ENCODE measurements around the gene SNTG2. TPM values are rescaled to one million over a fixed set of nuclear protein-coding genes. Genes with fewer than 3 reads are reported as not detected.

Gene SNTG2
- total RNA-seq, 2 donors from 2014 or later, result 0.72 to 1.0 TPM

DNA sequence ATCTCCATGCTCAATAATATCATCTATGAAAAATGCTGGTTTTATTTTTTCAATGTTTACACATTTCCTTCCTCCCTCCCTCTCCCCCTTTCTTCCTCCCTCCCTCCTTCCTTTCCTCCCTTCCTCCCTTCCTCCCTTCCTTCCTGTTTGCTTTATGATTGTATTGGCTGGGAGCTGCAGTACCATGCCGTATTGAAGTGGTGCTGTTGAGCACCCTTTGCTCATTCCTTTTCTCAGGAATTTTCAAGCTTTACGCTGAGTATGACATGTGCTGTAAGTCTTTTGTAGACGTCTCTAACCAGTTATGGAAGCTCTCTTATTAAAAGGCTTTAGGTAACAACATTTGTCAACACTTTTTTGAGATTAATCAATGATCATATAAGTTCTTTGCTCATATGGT, 100.4 kb downstream of the SNTG2 start:
- intact Hi-C loops (cut with DNase I), result no loop called here
- H3K36me3 ChIP-seq, result no peaks in the 10 kb centered on the region
- no peaks in the 10 kb centered on the region for H3K4me1 ChIP-seq
- no peak overlapping the region for H3K4me3 ChIP-seq
- TF ChIP-seq, protein P1, sequence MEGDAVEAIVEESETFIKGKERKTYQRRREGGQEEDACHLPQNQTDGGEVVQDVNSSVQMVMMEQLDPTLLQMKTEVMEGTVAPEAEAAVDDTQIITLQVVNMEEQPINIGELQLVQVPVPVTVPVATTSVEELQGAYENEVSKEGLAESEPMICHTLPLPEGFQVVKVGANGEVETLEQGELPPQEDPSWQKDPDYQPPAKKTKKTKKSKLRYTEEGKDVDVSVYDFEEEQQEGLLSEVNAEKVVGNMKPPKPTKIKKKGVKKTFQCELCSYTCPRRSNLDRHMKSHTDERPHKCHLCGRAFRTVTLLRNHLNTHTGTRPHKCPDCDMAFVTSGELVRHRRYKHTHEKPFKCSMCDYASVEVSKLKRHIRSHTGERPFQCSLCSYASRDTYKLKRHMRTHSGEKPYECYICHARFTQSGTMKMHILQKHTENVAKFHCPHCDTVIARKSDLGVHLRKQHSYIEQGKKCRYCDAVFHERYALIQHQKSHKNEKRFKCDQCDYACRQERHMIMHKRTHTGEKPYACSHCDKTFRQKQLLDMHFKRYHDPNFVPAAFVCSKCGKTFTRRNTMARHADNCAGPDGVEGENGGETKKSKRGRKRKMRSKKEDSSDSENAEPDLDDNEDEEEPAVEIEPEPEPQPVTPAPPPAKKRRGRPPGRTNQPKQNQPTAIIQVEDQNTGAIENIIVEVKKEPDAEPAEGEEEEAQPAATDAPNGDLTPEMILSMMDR (IDR thresholded peaks at IDR 0.05), result no peak
- H3K27me3 ChIP-seq, result no peaks in the 10 kb centered on the region
- no peak overlapping the region for H3K27ac ChIP-seq
- no peak for DNase-seq
- H3K9me3 ChIP-seq, result no peaks in the 10 kb centered on the region
- H3K9ac ChIP-seq (ENCODE audit: low read depth in 2 of 2, low read length in 2 of 2), result no peak overlapping the region

DNA sequence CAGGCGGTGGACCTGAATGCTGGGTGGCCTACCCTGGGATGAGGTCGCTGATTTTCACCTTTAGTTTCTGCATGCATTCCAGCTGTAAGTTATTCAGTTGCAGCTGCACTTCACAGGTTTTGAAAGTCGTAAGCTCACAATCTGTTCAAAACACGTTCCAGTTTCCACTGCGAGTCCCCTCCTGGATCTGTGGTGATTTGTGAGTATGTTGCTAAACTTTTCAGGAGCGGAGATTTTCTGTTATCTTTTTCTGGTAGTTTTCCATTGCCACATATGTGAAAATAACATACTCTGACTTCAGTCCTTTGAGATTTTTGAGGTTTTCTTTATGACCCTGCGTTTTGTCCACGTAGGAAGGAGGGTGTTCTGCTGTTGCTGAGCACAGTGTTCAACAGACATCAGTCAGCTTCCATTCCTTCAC, 102.1 kb downstream of the SNTG2 start:
- H3K36me3 ChIP-seq, result no peaks in the 10 kb centered on the region
- intact Hi-C loops (cut with DNase I), result no loop called here
- TF ChIP-seq, protein P1 (IDR thresholded peaks at IDR 0.05), result no peak

DNA sequence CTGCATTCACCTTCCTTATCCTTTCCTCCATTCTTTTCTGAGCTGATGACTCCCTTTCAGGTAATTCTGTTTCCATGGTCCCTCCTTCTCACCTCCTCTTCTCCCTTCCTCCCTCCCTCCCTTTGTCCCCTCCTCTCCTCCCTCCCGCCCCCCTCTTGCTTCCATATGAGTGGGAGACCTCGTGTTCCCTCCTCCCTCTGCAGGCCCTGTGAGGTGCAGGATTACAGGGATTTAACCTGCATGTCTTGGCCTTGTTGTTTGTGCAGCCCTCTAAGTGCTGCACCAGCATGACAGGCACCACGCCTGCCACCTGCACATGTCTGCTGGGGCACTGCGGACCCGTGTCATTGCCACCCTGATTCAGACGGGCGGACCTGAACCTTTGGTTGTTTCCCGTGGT, 103.1 kb downstream of the SNTG2 start:
- intact Hi-C loops (cut with DNase I), result no loop called here
- H3K4me1 ChIP-seq, result no peaks in the 10 kb centered on the region
- TF ChIP-seq, protein P1 (IDR thresholded peaks at IDR 0.05), result no peak
- H3K4me3 ChIP-seq, result no peak overlapping the region
- no peaks in the 10 kb centered on the region for H3K36me3 ChIP-seq
- H3K27me3 ChIP-seq, result no peaks in the 10 kb centered on the region
- no peaks in the 10 kb centered on the region for H3K9me3 ChIP-seq
- no peak for DNase-seq
- no peak overlapping the region for H3K9ac ChIP-seq (ENCODE audit: low read depth in 2 of 2, low read length in 2 of 2)
- H3K27ac ChIP-seq, result no peak overlapping the region

More for the DNA sequence above, 102.1 kb downstream of the SNTG2 start:
- no peaks in the 10 kb centered on the region for H3K4me1 ChIP-seq
- no peaks in the 10 kb centered on the region for H3K27me3 ChIP-seq
- H3K4me3 ChIP-seq, result no peak overlapping the region
- no peak for DNase-seq
- H3K9ac ChIP-seq (ENCODE audit: low read depth in 2 of 2, low read length in 2 of 2), result no peak overlapping the region
- no peak overlapping the region for H3K27ac ChIP-seq
- H3K9me3 ChIP-seq, result no peaks in the 10 kb centered on the region

DNA sequence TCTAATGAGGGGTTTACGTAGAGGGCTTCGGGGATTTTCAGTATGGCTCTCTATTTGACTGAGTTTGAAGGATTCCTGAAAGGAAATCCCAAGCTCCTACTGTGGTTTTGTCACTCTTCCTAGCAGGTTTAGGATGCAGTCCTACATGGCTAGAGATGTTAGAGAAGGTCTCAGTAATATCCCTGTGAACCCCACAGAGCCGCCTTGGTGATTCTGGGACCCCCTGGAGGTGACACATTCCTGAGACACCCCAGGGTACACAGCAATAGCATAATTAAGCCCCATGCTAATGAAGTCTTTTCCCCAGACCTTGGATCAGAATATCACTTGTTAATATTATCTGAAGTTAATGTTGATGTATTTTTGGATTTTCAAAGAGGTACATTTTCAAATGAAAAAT, 103.8 kb downstream of the SNTG2 start:
- intact Hi-C loops (cut with DNase I), result no loop called here
- no peaks in the 10 kb centered on the region for H3K27me3 ChIP-seq
- H3K9ac ChIP-seq (ENCODE audit: low read depth in 2 of 2, low read length in 2 of 2), result no peak overlapping the region
- TF ChIP-seq, protein P1 (IDR thresholded peaks at IDR 0.05), result no peak
- H3K9me3 ChIP-seq, result no peaks in the 10 kb centered on the region
- H3K36me3 ChIP-seq, result no peaks in the 10 kb centered on the region
- no peak overlapping the region for H3K4me3 ChIP-seq
- H3K4me1 ChIP-seq, result no peaks in the 10 kb centered on the region
- DNase-seq, result no peak
- H3K27ac ChIP-seq, result no peak overlapping the region

DNA sequence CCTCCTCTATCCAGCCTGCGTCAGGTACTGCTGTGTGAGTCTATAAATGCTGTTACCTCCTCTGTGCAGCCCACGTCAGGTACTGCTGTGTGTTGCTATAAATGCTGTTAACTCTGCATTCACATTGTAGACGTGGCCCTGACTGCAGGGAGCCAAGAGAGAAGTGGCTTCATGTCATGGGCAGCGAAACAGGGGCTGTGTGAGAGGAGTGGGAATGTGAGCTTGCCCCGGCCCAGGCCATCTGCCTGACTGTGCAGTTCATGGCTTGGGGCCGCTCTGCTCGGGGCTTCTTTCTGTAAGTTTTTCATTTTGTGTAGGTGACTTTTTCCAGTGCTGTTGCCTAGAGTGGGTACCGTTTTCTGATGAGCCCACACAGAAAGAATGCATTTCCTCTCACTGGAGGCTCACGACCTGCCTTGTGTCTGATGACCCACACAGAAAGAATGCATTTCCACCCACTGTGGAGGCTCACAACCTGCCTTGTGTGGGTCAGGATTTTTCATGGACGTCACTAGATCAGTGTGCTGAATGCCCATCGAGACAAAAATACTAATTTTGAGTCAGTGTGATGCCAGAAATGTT, 104.5 kb downstream of the SNTG2 start:
- Histone ChIP-seq H3K4me3 (no peak overlapping the region), H3K27me3 (no peaks in the 10 kb centered on the region), H3K27ac (no peak overlapping the region), H3K4me1 (no peaks in the 10 kb centered on the region), H3K9me3 (no peaks in the 10 kb centered on the region), H3K9ac (ENCODE audit: low read depth in 2 of 2, low read length in 2 of 2) (no peak overlapping the region), H3K36me3 (no peaks in the 10 kb centered on the region)
- no peak for DNase-seq
- TF ChIP-seq, protein P1 (IDR thresholded peaks at IDR 0.05), result no peak
- intact Hi-C loops (cut with DNase I), result no loop called here
